GM12878 (cell line): Measurements from ENCODE around the gene BIRC5. TPM values are rescaled to one million over a fixed set of nuclear protein-coding genes. Genes with fewer than 3 reads are reported as not detected.

Experiments used
- ATAC-seq: fragments of 200-7000 bp; cut with Tn5 transposase; 3 replicates; pipeline ENCODE4 v1.9.1; 2020; ENCODE audit warnings: mild to moderate bottlenecking, moderate library complexity
- BruUV-seq: library from RNA; stranded (reverse); fragments of 400-500 nt; replicated peaks from 2 replicates; lab custom pipeline; 2021; lab: Mats Ljungman, UMichigan
- CTCF ChIA-PET: fragments of 300-600 bp; sonication (Branson Sonifier 250); formaldehyde crosslinking; extraction: SDS; loops from one replicate; lab custom pipeline; 2021; ENCODE audit warnings: inconsistent platforms; lab: Yijun Ruan, JAX
- POLR2A ChIA-PET: fragments of 350-600 bp; formaldehyde crosslinking; extraction: SDS; loops from one replicate; lab custom pipeline; 2021; ENCODE audit warnings: inconsistent platforms; lab: Charles Lee
- RAD21 ChIA-PET: fragments of 300-600 bp; sonication (Branson Sonifier 250); formaldehyde crosslinking; loops from one replicate; lab custom pipeline; 2023; ENCODE audit warnings: antibody characterized with exemption; ENCODE audit not compliant: unreplicated experiment; lab: Charles Lee
- SMC1A ChIA-PET: fragments of 300-600 bp; sonication (Branson Sonifier 250); formaldehyde crosslinking; loops from one replicate; lab custom pipeline; 2023; ENCODE audit not compliant: unreplicated experiment, uncharacterized antibody; lab: Charles Lee
- DNase-seq: peaks from one replicate; pipeline ENCODE4 v3.0.0-alpha.2; 2011; ENCODE audit warnings: low read depth, low spot score
- FAIRE-seq: peaks from 3 replicates; lab custom pipeline; 2011; peaks lifted over from hg19 to GRCh38; lab: Jason Lieb, UNC
- H2AFZ ChIP-seq: 2 replicates; pipeline ENCODE4 v1.6.0; 2011; ENCODE audit warnings: low read depth, low read length, control low read depth; ENCODE audit not compliant: control insufficient read depth
- H3K27ac ChIP-seq: 2 replicates; pipeline ENCODE4 v1.5.1; 2011; ENCODE audit warnings: control low read depth; ENCODE audit not compliant: control insufficient read depth, insufficient read depth
- H3K27me3 ChIP-seq, 2 experiments: replicated peaks in 1 of 2; 2 replicates each; pipeline versions ENCODE4 v1.6.0 to v1.6.1; 2011; ENCODE audit warnings: low read length in 1 of 2; ENCODE audit not compliant: control insufficient read depth in 2 of 2, insufficient read depth in 2 of 2
- H3K36me3 ChIP-seq, 2 experiments: 2 replicates each; pipeline ENCODE4 v1.5.1; 2011; ENCODE audit warnings: low read length in 1 of 2; ENCODE audit not compliant: control insufficient read depth in 2 of 2, insufficient read depth in 2 of 2
- H3K4me1 ChIP-seq: 2 replicates; pipeline ENCODE4 v1.6.1; 2011; ENCODE audit warnings: mild to moderate bottlenecking, low read length, moderate library complexity, mixed read lengths; ENCODE audit not compliant: control insufficient read depth, insufficient read depth
- H3K4me2 ChIP-seq: 2 replicates; pipeline ENCODE4 v1.6.0; 2011; ENCODE audit warnings: control low read depth; ENCODE audit not compliant: control insufficient read depth, insufficient read depth
- H3K4me3 ChIP-seq: fragments of 200-600 bp; sonication (generic); 2 replicates; pipeline ENCODE4 v1.5.1; 2016
- H3K79me2 ChIP-seq: 2 replicates; pipeline ENCODE4 v1.6.0; 2011; ENCODE audit warnings: low read length; ENCODE audit not compliant: control insufficient read depth, insufficient read depth
- H3K9ac ChIP-seq: 2 replicates; pipeline ENCODE4 v1.8.0; 2011; ENCODE audit warnings: low read length, control low read depth, mixed read lengths; ENCODE audit not compliant: control insufficient read depth, insufficient read depth
- H3K9me3 ChIP-seq: replicated peaks from 3 replicates; pipeline ENCODE4 v1.5.1; 2011; ENCODE audit warnings: mild to moderate bottlenecking, low read length; ENCODE audit not compliant: control insufficient read depth, insufficient read depth
- H4K20me1 ChIP-seq: 2 replicates; pipeline ENCODE4 v1.6.0; 2011; ENCODE audit not compliant: control insufficient read depth, insufficient read depth
- ELK1 ChIP-seq: IDR thresholded peaks from 2 replicates; pipeline ENCODE4 v1.6.1; 2012; ENCODE audit warnings: low read depth, low read length, improper control_type of control experiment
- FOXK2 ChIP-seq: fragments of 450-650 bp; IDR thresholded peaks from 2 replicates; pipeline ENCODE4 v1.6.1; 2017; ENCODE audit warnings: mild to moderate bottlenecking, moderate library complexity
- FOXM1 ChIP-seq: IDR thresholded peaks from 2 replicates; pipeline ENCODE4 v1.6.1; 2012; ENCODE audit warnings: low read depth, mild to moderate bottlenecking, inconsistent platforms, low read length, moderate library complexity
- SMAD1 ChIP-seq: fragments of 450-650 bp; IDR thresholded peaks from 2 replicates; pipeline ENCODE4 v1.6.1; 2018; ENCODE audit warnings: mild to moderate bottlenecking, low read depth; ENCODE audit not compliant: partially characterized antibody
- SRF ChIP-seq, 2 experiments: IDR thresholded peaks; 2 replicates each; pipeline ENCODE4 v1.6.1; 2011; ENCODE audit warnings: low read depth in 2 of 2, low read length in 2 of 2, mild to moderate bottlenecking in 1 of 2, moderate library complexity in 1 of 2
- ZNF274 ChIP-seq: IDR thresholded peaks from one replicate; pipeline ENCODE4 v1.8.0; 2011; ENCODE audit not compliant: insufficient read length, insufficient read depth
- WGBS: methylation state at CpG from one replicate; pipeline ENCODE4 v1.1.6; 2016; ENCODE audit warnings: low lambda C conversion rate; ENCODE audit not compliant: insufficient replicate concordance, insufficient coverage; ENCODE audit errors: missing lambda C conversion rate; 5-methylcytosine and 5-hydroxymethylcytosine counted together
- in situ Hi-C: fragments of 300-500 bp; cut with MboI; formaldehyde crosslinking; loops from 9 replicates; pipeline ENCODE4 v1.14.3; 2018; ENCODE audit warnings: mixed read lengths
- intact Hi-C: fragments of 100-400 bp; cut with micrococcal nuclease; formaldehyde crosslinking; loops from one replicate; pipeline ENCODE4 v1.14.2; 2022; ENCODE audit not compliant: unreplicated experiment
- polyA plus RNA-seq, 11 experiments: library from polyadenylated mRNA; depleted of rRNA in 4 of 11; unstranded in 6 of 11; stranded (reverse) in 5 of 11; fragments of >200 nt; fragmentation: Nextera tagmentation in 4 of 11; fragmentation: Illumina TruSeq in 1 of 11; extraction: Ambion mirVana in 4 of 11; extraction: Trizol in 1 of 11; gene quantifications; 1 replicate in 1 of 11; 2 replicates in 10 of 11; pipeline versions ENCODE4 v1.2.1 to v1.2.3, GENCODE V29; 2011 to 2016; ENCODE audit warnings: inconsistent platforms in 2 of 11, missing spikeins in 2 of 11, low read depth in 1 of 11
- total RNA-seq, 4 experiments: library from RNA; depleted of rRNA in 3 of 4; stranded (reverse); fragments of >200 nt in 3 of 4; fragmentation: Illumina TruSeq in 1 of 4; extraction: Trizol in 1 of 4; gene quantifications; 2 replicates each; pipeline versions ENCODE4 v1.2.1 to v1.2.3, GENCODE V29; 2013 to 2021

The BIRC5 gene
- total and polyA plus RNA-seq, 10 of the 15 experiments (the other 5 are each of a cell fraction or from before 2014, with no cell fraction given) = 41.0 to 175 (median 90.8) TPM

- Histone ChIP-seq H3K27me3 (peaks cover 3 to 5% of the 10 kb centered on the region in 2 experiments; a peak in 3 of 4 replicates), H3K36me3 (no peaks in the 10 kb centered on the region), H3K9ac (no peak overlapping the region), H2AFZ (no peak overlapping the region), H3K79me2 (no peaks in the 10 kb centered on the region), H3K4me1 (peaks cover 10% of the 10 kb centered on the region), H3K9me3 (peaks cover 6% of the 10 kb centered on the region; the same call in 1 of the 3 replicates), H4K20me1 (no peaks in the 10 kb centered on the region), H3K4me3 (no peak overlapping the region), H3K4me2 (no peak overlapping the region), H3K27ac (no peak overlapping the region)
- no peak for FAIRE-seq
- ChIA-PET CTCF (interaction anchor here (0.6 to 1.5 kb wide), 2 partner anchors 141 to 184 kb away, joined by 3 read pairs; no protein-coding TSS in a partner anchor), RAD21 (interaction anchor here (0.6 kb wide), 1 partner anchor 46 kb away, joined by 3 read pairs; no protein-coding TSS in a partner anchor), POLR2A (interaction anchor here (0.5 kb wide), 1 partner anchor 9 kb away, joined by 6 read pairs; no protein-coding TSS in a partner anchor), SMC1A (interaction anchor here (0.7 kb wide), 1 partner anchor 153 kb away, joined by 3 read pairs; no protein-coding TSS in a partner anchor)
- TF ChIP-seq ELK1 (no peak), SMAD1 (no peak), SRF (IDR thresholded peaks at IDR 0.05; ENCODE audit: low read depth in 2 of 2, low read length in 2 of 2) (no peak), ZNF274 (no peak), FOXM1 (no peak), FOXK2 (no peak)
- DNase-seq = no peak
- no TSS peak for BruUV-seq
- in situ Hi-C loops = no loop called here
- ATAC-seq = no peak
- intact Hi-C loops = no loop called here
- 40% methylated on average over 34 of the region's 34 CpGs for WGBS
Observed at GRCh38 chr17:78268951-78269905, 55.2 kb downstream of the BIRC5 start.
